DMS53 treated with DMSO at 0.1 percent for 48 hours (cell line): ENCODE measurements around the gene RGS13.
A peak's percentile ranks its signal among the peaks of the same experiment; 100 is the strongest.
"Not testable (repeated sequence)": the region's sequence is repeated elsewhere in the genome, so short reads cannot be mapped to it uniquely, and the experiment has no call there.

ENCODE experiments used
- DNase-seq: peaks from one replicate; lab custom pipeline; 2025; ENCODE audit not compliant: unreplicated experiment; lab: John Stamatoyannopoulos, UW

RGS13 gene

DNA sequence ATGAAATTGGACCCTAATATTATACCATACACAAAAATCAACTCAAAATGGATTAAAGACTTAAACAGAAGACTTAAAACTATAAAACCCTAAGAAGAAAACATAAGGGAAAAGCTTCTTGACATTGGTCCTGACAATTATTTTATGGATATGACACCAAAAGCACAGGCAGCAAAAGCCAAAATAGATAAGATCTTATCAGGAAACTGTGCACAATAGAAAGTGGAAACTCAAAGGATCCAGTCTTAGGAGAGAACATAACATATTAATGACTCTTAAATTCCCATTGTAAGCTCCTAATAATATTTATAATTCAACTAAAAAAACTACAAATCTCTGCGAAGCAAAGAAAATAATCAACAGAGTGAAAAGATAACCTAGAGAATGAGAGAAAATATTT is 39.8 kb downstream of the RGS13 start:
- no peak for DNase-seq

DNA sequence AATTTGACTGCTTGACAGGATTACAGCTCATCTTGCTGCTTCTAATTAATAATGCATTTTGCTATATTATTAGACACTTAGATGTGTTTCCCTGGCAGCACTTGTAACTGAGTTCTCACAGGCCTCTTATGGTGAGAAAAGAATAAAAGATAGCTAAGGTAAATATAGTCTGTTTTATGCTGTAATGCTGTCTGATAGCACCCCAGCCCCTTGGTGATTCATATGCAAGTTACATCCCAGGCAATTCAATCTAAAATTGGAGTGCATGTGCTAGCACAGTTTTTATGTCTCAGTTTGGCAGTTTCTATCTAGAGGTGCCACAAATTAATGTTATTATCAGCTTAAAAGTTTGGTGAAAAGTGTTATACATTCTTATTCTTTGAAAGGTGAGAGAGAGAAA is 42.2 kb downstream of the RGS13 start:
- no peak for DNase-seq

DNA sequence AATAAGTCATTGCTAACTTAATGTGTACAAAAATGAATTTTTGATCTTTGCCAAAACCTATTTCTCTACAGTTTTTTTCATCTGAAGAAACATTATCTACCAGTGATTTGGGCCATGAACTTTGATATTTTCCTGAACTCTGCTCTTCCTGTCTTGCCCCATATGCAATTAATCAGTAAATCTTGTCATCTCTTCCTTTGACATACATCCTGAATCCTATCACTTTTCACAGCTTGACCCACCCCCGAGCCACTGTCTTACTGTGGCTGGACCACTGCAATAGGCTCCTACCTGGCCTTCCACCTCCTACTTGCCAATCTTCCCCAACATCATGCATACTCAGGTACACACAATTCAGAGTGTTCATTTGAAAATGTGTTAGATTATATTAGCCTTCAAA is 46.4 kb downstream of the RGS13 start:
- no peak for DNase-seq

DNA sequence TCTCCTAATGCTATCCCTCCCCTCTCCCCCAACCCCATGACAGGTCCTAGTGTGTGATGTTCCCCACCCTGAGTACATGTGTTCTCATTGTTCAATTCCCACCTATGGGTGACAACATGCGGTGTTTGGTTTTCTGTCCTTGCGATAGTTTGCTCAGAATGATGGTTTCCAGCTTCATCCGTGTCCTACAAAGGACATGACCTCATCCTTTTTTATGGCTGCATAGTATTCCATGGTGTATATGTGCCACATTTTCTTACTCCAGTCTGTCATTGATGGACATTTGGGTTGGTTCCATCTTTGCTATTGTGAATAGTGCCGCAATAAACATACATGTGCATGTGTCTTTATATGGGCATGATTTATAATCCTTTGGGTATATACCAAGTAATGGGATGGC is 47.1 kb downstream of the RGS13 start:
- DNase-seq, result not testable (repeated sequence)

DNA sequence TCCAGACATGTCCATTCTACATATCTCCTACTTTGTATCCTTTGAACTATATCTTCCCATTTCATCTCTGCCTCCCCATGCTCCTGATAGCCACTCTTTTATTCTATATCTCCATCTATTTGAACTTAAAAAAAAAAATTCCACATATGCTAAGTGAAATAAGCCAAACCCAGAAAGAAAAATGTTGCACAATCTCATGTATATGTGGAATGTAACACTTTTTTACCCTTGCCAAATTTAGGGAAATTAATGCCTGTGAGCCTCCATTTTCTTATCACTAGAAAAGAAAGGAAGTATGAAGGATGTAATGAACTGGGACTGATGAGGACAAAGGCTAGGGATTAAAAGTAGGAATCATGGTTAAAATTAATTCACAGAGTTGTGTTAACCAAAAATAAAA is 53.5 kb downstream of the RGS13 start:
- no peak for DNase-seq

DNA sequence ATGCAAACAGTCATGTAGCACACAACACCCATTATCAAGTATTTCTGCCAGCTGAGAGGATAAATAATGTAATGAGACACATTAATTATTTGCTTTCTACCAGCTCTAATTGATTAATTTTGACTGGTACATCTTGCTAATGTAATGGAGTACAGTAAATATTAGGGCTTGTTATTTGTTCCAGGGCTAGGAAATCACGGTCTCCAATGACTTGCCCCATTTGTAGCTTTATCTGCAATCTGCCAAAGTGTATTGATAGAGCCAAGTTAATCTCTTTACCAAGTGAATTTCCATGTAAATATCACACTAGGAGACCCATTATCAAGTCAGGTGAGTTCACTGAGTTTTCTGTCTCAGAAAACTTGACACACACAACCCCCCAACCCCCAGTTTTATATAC is 55.1 kb downstream of the RGS13 start:
- no peak for DNase-seq

DNA sequence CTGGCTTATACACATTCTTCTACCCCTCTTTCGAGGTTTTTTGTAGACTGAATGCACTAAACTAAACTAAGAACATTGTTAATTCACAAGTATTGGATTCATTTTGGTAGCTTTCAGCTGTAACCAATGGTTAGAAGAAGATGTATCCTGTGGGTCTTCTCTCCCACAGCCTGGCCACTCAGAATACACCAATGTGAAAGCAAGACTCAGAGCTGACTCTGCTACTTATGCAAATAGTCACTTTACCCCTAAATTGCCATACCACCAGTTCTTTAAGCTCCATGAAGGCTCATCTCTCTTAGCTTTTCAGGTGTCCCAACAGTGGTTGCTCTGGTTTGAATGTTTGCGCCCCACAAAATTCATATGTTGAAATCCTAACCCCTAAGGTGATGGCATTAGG is 60.1 kb downstream of the RGS13 start:
- DNase-seq, result no peak

DNA sequence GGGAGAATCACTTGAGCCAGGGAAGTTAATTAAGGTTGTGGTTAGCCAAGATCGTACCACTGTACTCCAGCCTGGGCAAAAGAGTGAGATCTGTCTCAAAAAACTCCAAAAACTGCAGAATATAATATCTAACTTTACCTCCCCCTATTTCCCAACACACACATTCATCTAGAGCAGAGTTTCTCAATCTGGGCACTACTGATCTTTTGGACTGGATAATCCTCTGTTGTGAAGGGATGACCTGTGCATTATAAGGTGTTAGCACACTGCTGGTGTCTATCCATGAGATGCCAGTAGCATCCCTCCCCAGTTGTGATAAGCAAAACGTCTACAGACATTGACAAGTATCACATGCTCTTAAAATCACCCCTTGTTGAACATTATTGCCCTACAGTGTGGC is 61.8 kb downstream of the RGS13 start:
- no peak for DNase-seq

DNA sequence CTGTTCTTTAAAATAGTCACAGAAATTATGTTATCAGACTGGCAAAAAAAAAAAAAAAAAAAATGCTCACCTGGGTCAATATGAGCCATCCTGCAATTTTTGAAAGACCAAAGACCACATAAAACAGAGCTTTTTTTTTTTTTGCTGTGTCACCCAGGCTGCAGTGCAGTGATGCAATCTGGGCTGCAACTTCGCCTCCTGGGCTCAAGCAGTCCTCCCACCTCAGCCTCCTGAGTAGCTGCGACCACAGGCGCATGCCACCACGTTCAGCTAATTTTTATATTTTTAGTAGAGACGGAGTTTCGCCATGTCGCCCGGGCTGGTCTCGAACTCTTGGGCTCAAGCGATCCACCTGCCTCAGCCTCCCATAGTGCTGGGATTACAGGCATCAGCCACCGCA is 62.8 kb downstream of the RGS13 start:
- DNase-seq, result no peak

DNA sequence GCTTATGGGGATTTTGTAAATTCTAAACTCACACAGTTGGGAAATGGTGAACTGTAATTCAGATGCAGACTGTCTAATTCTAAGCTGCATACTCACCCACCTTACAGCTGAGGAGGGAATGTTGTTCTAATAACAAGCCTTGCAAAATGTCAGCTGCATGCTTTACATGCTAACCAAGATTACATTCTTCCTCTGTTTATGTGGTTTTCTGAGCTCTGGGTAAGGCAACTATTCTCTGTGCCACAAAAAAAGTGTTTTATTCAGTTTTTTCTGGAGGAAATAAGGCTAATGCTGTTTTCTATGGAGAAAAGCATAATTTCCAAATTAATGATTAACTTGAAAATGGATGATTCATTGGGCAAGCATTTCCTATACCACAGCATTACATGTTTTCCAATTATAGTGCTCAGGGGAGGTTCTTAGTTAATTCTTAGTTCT is 64.9 kb downstream of the RGS13 start:
- DNase-seq, result peak; percentile 82

DNA sequence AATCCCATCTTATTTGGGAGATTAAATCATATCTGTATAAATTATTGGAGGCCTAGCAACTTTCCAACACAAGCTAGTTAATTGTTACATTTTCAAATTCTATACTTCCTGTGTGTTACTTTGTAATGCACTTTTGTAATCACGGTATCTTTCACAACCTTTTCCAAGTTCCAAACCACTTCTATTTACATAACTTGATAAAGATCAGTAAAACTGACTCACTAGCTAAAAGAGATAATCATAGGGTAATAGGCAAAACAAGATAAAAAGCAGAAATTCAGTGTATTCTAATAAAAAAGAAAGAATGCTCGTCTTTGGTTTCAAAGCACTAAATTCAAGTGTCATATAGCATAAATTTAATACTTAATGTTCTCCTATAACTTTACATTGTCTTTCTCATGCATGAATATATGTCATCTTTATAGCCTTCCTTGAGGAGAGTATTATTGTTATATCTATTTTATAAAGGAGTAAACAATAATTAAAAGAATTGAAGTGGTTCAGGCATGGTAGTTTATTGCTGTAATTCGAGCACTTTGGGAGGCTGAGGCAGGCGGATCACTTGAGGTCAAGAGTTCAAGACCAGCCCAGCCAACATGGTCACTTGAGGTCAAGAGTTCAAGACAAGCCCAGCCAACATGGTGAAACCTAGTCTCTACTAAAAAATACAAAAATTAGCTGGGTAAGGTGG is 66.4 kb downstream of the RGS13 start:
- no peak for DNase-seq

DNA sequence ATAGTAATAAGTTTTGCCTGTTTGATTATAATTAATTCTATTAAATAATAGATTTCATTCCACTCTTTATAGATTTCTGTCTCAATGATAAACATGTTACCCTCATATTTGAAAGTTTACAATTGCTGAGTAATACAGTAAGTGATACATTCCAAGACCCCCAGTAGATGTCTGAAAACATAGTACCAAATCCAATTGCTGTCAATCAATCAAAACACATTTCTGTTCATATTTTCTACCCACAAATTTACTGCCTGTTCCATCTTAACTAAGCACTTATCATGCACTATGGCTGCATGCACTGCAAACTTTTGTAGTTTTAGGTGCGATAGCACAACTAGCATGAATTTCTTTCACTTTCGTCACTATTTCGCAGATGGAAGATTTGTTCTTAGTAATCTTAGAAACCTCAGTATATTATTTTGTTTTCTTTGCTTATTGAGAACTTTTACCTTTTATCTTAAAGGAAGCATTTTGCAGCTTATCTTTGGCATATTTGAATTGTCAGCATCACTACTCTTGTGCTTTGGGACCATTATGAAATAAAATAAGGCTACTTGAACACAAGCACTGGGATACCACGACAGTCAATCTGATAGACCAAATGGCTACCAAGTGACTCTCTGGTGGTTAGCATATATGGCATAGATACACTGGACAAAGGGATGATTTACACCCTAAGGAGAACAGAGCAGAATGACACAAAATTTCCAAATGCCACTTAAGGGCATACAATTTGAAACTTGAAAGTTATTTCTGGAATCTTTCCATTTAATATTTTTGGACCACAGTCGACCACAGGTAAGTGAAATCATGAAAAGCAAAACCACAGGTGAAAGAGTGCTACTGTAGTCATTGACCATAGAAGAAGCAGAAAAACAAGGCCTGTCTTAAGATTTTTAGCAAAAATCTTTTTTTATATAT is 67.6 kb downstream of the RGS13 start:
- no peak for DNase-seq

DNA sequence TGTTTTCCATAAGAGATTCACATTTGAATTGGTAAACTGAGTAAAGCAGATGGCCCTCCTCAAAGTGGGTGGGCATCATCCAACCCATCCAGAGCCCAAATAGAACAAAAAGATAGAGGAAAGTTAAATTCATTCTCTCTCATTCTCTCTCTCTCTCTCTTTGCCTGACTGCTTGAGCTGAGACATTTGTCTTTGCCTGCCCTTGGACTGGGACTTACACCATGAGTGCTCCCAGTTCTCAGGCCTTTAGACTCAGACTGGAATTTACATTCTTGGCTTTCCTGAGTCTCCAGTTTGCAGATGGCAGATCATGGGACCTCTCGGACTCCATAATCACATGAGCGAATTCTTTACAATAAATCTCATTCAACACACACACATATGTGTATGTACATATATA is 69.6 kb downstream of the RGS13 start:
- DNase-seq, result no peak

DNA sequence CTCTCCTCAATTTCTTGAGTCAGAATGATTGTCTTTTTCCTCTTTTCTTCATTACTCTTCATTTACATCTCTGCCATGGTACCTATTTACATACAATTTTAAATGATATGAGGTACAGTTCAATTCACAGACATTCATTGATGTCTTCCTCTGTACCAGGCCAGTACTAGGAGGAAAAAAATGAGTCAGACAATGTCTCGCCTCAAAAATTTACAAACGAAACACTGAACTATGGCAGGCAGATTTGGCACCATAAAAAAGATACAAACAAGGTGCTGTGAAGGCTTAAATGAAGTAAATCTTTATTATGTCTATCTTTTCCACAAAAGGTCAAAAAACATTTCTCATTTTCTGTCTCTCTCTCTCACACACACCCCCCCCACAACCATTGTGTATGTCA is 71.0 kb downstream of the RGS13 start:
- no peak for DNase-seq

DNA sequence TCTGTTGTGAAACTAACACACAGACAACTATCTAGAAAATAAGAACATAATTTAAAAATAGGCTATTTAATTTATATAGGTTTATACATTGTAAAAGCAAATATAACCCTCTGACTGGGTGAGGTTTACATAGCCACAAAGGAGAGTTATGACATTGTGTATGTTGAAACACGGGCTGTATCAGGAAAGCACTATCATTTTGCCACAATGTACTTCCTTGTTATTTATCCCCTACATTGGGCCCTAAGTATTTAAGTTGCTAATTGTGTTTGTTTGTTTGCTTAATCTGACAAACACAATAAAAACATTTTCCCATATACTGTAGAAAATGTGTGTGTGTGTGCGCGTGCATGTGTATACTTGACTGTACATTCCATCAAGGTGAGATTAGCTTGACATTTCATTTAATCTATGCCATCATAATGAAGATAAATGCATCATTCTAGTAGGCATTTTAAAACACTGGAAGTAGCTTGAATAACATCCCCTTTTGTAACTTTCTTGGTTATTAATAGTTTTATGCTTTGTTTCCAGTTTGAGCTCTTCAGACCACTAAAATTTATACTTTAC is 72.1 kb downstream of the RGS13 start:
- no peak for DNase-seq

DNA sequence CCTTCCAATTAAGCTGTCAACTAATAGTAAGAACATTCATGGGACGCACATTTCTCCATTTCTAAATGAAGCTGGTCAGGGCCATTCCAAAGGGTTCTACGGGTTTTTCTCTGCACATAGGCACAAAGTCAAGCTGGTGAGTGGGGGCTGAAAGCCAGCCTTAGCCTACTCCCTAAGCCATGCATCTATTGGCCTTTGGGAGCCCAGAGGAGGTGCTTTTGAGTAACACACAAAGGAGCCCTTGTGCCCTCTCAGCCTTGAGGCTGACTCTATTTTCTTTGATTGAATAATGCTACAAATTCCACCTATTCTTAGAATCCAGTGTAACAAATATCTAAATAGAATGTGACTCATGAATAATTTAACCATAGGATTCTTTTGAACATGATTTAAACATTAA is 73.6 kb downstream of the RGS13 start:
- DNase-seq, result no peak
